H9 (cell line): ENCODE measurements around the gene NXPH1. TPM values are rescaled to one million over a fixed set of nuclear protein-coding genes. Genes with fewer than 3 reads are reported as not detected.

Source experiments
- DNase-seq: peaks from one replicate; pipeline ENCODE4 v3.0.0-alpha.2; 2017
- H2AFZ ChIP-seq: one replicate; pipeline ENCODE4 v1.6.1; 2013; ENCODE audit warnings: mild to moderate bottlenecking, low read length, control low read depth, moderate library complexity
- H2AK5ac ChIP-seq: 2 replicates; pipeline ENCODE4 v1.6.1; 2013; ENCODE audit warnings: low read length, control low read depth, mixed read lengths; ENCODE audit not compliant: insufficient read length
- H2BK120ac ChIP-seq: one replicate; pipeline ENCODE4 v1.6.1; 2013; ENCODE audit warnings: low read depth, mild to moderate bottlenecking, low read length, control low read depth, inconsistent platforms; ENCODE audit not compliant: poor library complexity, severe bottlenecking
- H2BK12ac ChIP-seq: 2 replicates; pipeline ENCODE4 v1.6.1; 2013; ENCODE audit warnings: low read length, control low read depth, mixed read lengths, low read depth; ENCODE audit not compliant: insufficient read length
- H2BK15ac ChIP-seq: 2 replicates; pipeline ENCODE4 v1.6.1; 2013; ENCODE audit warnings: low read depth, low read length, control low read depth
- H2BK20ac ChIP-seq: one replicate; pipeline ENCODE4 v1.6.1; 2013; ENCODE audit warnings: low read depth, mild to moderate bottlenecking, low read length, control low read depth, inconsistent platforms; ENCODE audit not compliant: poor library complexity, severe bottlenecking
- H2BK5ac ChIP-seq: 2 replicates; pipeline ENCODE4 v1.6.1; 2013; ENCODE audit warnings: low read length, control low read depth, mixed read lengths; ENCODE audit not compliant: insufficient read length
- H3K14ac ChIP-seq: 2 replicates; pipeline ENCODE4 v1.6.1; 2013; ENCODE audit warnings: low read length, control low read depth; ENCODE audit not compliant: insufficient read depth
- H3K18ac ChIP-seq: 2 replicates; pipeline ENCODE4 v1.6.1; 2013; ENCODE audit warnings: low read depth, mild to moderate bottlenecking, mixed read lengths, low read length, control low read depth; ENCODE audit not compliant: insufficient read length
- H3K23ac ChIP-seq: 2 replicates; pipeline ENCODE4 v1.6.1; 2013; ENCODE audit warnings: low read length, control low read depth, mixed read lengths, low read depth; ENCODE audit not compliant: insufficient read length
- H3K23me2 ChIP-seq: 2 replicates; pipeline ENCODE4 v1.6.1; 2013; ENCODE audit warnings: low read depth, mild to moderate bottlenecking, mixed read lengths, low read length, control low read depth; ENCODE audit not compliant: insufficient read length, poor library complexity, severe bottlenecking
- H3K27ac ChIP-seq: 2 replicates; pipeline ENCODE4 v1.5.1; 2013; ENCODE audit warnings: low read length, control low read depth, mixed read lengths, low read depth; ENCODE audit not compliant: insufficient read length
- H3K27me3 ChIP-seq: 2 replicates; pipeline ENCODE4 v1.6.1; 2013; ENCODE audit warnings: low read length, control low read depth, inconsistent platforms; ENCODE audit not compliant: insufficient read depth
- H3K4ac ChIP-seq: 2 replicates; pipeline ENCODE4 v1.6.1; 2013; ENCODE audit warnings: low read depth, mild to moderate bottlenecking, control low read depth, inconsistent platforms, low read length, moderate library complexity
- H3K4me1 ChIP-seq: 2 replicates; pipeline ENCODE4 v1.6.1; 2013; ENCODE audit warnings: low read length, control low read depth, inconsistent platforms; ENCODE audit not compliant: insufficient read depth
- H3K4me2 ChIP-seq: 2 replicates; pipeline ENCODE4 v1.6.1; 2013; ENCODE audit warnings: low read length, control low read depth, mixed read lengths; ENCODE audit not compliant: insufficient read length, insufficient read depth
- H3K56ac ChIP-seq: 2 replicates; pipeline ENCODE4 v1.6.1; 2013; ENCODE audit warnings: low read depth, mild to moderate bottlenecking, mixed read lengths, low read length, control low read depth; ENCODE audit not compliant: insufficient read length
- H3K79me1 ChIP-seq: 2 replicates; pipeline ENCODE4 v1.6.1; 2013; ENCODE audit warnings: low read depth, mild to moderate bottlenecking, moderate library complexity, low read length, control low read depth, inconsistent platforms; ENCODE audit not compliant: insufficient read depth, poor library complexity, severe bottlenecking
- H3K79me2 ChIP-seq: 2 replicates; pipeline ENCODE4 v1.6.1; 2013; ENCODE audit warnings: low read length, control low read depth, inconsistent platforms; ENCODE audit not compliant: insufficient read depth
- H3K9ac ChIP-seq: 2 replicates; pipeline ENCODE4 v1.6.1; 2013; ENCODE audit warnings: low read length, control low read depth, mixed read lengths; ENCODE audit not compliant: insufficient read length; ENCODE audit errors: extremely low read depth
- H3K9me3 ChIP-seq: one replicate; pipeline ENCODE4 v1.6.1; 2013; ENCODE audit warnings: low read depth, low read length, inconsistent platforms; ENCODE audit not compliant: control insufficient read depth
- H3T11ph ChIP-seq: one replicate; pipeline ENCODE4 v1.6.1; 2013; ENCODE audit warnings: mild to moderate bottlenecking, low read length, control low read depth, inconsistent platforms
- H4K20me1 ChIP-seq: one replicate; pipeline ENCODE4 v1.6.1; 2013; ENCODE audit not compliant: control insufficient read depth, insufficient read length, insufficient read depth
- H4K5ac ChIP-seq: 2 replicates; pipeline ENCODE4 v1.6.1; 2013; ENCODE audit warnings: low read depth, mild to moderate bottlenecking, mixed read lengths, low read length, control low read depth; ENCODE audit not compliant: insufficient read length
- H4K8ac ChIP-seq: replicated peaks from 2 replicates; pipeline ENCODE4 v1.6.1; 2013; ENCODE audit warnings: low read length, control low read depth, mixed read lengths, low read depth; ENCODE audit not compliant: insufficient read length
- H4K91ac ChIP-seq: 2 replicates; pipeline ENCODE4 v1.6.1; 2013; ENCODE audit warnings: low read depth, mild to moderate bottlenecking, moderate library complexity, mixed read lengths, low read length, control low read depth; ENCODE audit not compliant: insufficient read length
- H3K27ac Mint-ChIP-seq, 3 experiments: 2 replicates in 2 of 3; 3 replicates in 1 of 3; pipeline ENCODE4 v1.8.0; 2020 to 2021; ENCODE audit warnings: mixed read lengths in 3 of 3, mild to moderate bottlenecking in 1 of 3, moderate library complexity in 1 of 3
- H3K27me3 Mint-ChIP-seq: 2 replicates; pipeline ENCODE4 v1.8.0; 2021; ENCODE audit warnings: low read depth, mild to moderate bottlenecking, moderate library complexity, mixed read lengths
- H3K36me3 Mint-ChIP-seq, 3 experiments: 2 replicates in 2 of 3; 3 replicates in 1 of 3; pipeline ENCODE4 v1.8.0; 2020 to 2021; ENCODE audit warnings: low read depth in 3 of 3, mixed read lengths in 3 of 3; ENCODE audit not compliant: insufficient read depth in 1 of 3
- H3K4me1 Mint-ChIP-seq, 2 experiments: 2 replicates each; pipeline ENCODE4 v1.8.0; 2020; ENCODE audit warnings: mixed read lengths in 2 of 2
- H3K4me3 Mint-ChIP-seq, 2 experiments: 2 replicates in 1 of 2; 3 replicates in 1 of 2; pipeline ENCODE4 v1.8.0; 2020 to 2021; ENCODE audit warnings: mild to moderate bottlenecking in 2 of 2, mixed read lengths in 2 of 2, moderate library complexity in 1 of 2
- H3K9me3 Mint-ChIP-seq, 2 experiments: 2 replicates in 1 of 2; 3 replicates in 1 of 2; pipeline ENCODE4 v1.8.0; 2020; ENCODE audit warnings: mild to moderate bottlenecking in 2 of 2, mixed read lengths in 2 of 2, moderate library complexity in 1 of 2
- CTCF ChIP-seq: fragments of 200-600 bp; sonication (generic); conservative IDR thresholded peaks from 3 replicates; pipeline ENCODE4 v1.8.0; 2021; ENCODE audit warnings: antibody characterized with exemption, mild to moderate bottlenecking
- WGBS: extraction: QIAGEN DNeasy Blood & Tissue Kit; methylation state at CpG from one replicate; pipeline ENCODE4 v1.1.7; 2013; ENCODE audit warnings: missing lambda C conversion rate, low lambda C conversion rate, mixed read lengths; ENCODE audit not compliant: insufficient read length; ENCODE audit errors: extremely low coverage; 5-methylcytosine and 5-hydroxymethylcytosine counted together
- total RNA-seq: library from RNA; stranded (reverse); gene quantifications from 2 replicates; pipeline ENCODE4 v1.2.1, GENCODE V29; 2021

NXPH1 gene
- total RNA-seq, 1 experiment from 2014 or later, result 0.15 TPM

GRCh38 chr7:8500286-8500685 lies 66.9 kb downstream of the NXPH1 start:
- no peaks in the 10 kb centered on the region for H3K27me3 ChIP-seq
- H2BK20ac ChIP-seq, result no peak overlapping the region
- H3K4me1 ChIP-seq, result peaks cover 2% of the 10 kb centered on the region; the same call in 1 of the 2 replicates
- Mint-ChIP-seq H3K27ac (no peak overlapping the region), H3K4me1 (peaks cover 13 to 15% of the 10 kb centered on the region in 2 experiments), H3K9me3 (no peaks in the 10 kb centered on the region), H3K4me3 (no peak overlapping the region), H3K27me3 (no peaks in the 10 kb centered on the region), H3K36me3 (no peaks in the 10 kb centered on the region)
- no peak overlapping the region for H4K8ac ChIP-seq
- H3T11ph ChIP-seq, result no peak overlapping the region
- H3K4me2 ChIP-seq, result no peak overlapping the region
- H3K79me2 ChIP-seq, result no peaks in the 10 kb centered on the region
- TF ChIP-seq CTCF, result no peak
- no peak overlapping the region for H3K9ac ChIP-seq
- no peak overlapping the region for H2AFZ ChIP-seq
- H3K56ac ChIP-seq, result no peak overlapping the region
- no peaks in the 10 kb centered on the region for H4K20me1 ChIP-seq
- H2BK12ac ChIP-seq, result no peak overlapping the region
- no peaks in the 10 kb centered on the region for H3K79me1 ChIP-seq
- no peak overlapping the region for H2BK5ac ChIP-seq
- no peaks in the 10 kb centered on the region for H3K23me2 ChIP-seq
- H3K4ac ChIP-seq, result no peak overlapping the region
- no peak overlapping the region for H3K27ac ChIP-seq
- no peak overlapping the region for H3K23ac ChIP-seq
- no peak for DNase-seq
- no peak overlapping the region for H3K18ac ChIP-seq
- no peak overlapping the region for H2BK120ac ChIP-seq
- no CpG with 5 or more reads among the region's 2 CpGs for WGBS
- no peak overlapping the region for H4K5ac ChIP-seq
- no peak overlapping the region for H3K14ac ChIP-seq
- H3K9me3 ChIP-seq, result no peaks in the 10 kb centered on the region
- no peak overlapping the region for H4K91ac ChIP-seq
- H2BK15ac ChIP-seq, result no peak overlapping the region
- H2AK5ac ChIP-seq, result no peak overlapping the region
